RKO (cell line): ENCODE results near the gene RNF150.
"Not testable (repeated sequence)": the region's sequence is repeated elsewhere in the genome, so short reads cannot be mapped to it uniquely, and the experiment has no call there.

ENCODE experiments used
- DNase-seq: peaks from one replicate; pipeline ENCODE4 v3.0.0-alpha.2; 2016; ENCODE audit warnings: low spot score

The RNF150 gene

DNA sequence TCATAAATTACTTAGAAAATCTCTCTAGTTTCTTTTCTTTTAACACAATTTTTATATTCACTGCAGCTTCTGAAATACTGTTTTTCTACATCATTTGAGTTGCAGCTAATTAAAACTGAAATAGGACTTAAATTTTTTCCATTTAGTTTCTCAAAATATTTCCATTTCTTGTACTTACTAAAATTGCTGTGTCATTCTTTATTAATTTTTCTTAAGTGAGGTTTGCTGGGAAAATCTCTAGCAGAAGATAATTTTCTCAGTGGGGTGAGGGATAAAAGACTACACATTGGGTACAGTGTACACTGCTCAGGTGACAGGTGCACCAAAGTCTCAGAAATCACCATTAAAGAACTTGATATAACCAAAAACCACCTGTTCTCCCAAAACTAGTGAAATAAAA, 57.7 kb downstream of the RNF150 start:
- no peak for DNase-seq

DNA sequence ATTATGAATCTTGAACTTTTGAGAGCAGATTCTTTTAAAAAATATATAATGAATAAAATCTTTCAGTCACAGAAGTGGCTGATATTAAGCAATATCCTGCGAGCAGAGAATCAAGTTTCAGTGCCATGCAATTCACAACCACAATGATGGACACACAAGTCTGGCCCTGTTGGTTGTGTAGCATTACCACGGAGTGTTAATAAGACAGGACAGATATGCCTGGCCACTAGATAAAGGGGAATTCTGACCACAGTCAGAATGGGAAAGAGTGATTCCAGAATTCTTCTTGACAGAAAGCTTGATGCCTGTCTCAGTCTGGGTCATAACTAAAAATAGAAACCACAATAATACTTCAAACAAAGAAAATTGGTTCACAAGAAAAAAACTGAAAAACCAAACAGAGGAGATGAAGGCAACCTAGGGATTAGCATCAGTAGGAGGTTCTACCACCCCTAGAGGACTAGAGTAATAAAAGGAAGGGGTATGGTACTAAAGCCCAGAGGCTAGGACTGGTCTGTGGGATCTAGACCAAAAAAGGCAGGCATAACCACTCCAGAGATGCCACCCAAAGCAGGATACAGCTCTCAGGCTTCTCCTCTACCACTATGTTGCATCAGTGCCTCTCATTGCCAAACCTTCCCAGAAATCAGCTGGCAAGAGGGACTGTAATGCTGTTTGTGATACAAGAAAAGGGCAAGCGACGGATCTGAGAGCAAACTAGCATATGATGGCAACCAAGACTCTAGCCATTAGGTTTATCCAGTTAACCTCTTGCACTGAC, 59.0 kb downstream of the RNF150 start:
- DNase-seq: no peak

DNA sequence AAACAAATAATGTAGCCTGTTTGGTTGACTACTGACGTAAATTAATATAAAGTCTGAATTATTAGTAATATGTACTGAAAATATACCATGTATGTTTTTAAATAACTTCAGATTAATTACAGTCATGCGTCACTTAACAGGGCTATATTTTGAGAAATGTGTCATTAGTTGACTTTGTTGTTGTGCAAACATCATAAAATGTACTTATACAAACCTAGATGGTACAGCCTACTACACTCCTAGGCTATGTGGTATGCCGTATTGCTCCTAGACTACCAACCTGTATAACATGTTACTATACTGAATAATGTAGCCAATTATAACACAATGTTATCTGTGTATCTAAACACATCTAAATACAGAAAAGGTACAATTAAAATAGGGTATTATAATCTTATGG, 66.6 kb downstream of the RNF150 start:
- no peak for DNase-seq

DNA sequence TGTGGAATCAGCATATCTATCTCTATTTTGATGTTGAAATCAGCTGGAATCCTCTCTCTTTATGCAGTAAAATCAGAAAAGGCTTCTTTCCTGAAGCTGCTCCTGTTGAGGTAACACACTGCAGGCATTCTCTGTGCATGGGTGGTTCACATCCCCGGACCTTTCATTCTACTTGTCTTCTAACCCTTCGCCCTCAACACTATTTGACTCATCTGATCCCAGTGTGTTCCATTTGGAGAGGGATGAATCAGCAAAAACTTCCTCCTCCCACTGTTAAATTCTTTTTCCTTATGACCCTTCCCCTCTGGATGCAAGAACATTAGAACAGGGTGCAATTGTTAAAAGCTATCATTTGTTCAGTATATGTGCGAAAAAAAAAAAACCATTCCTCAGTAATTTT, 67.4 kb downstream of the RNF150 start:
- DNase-seq: no peak

DNA sequence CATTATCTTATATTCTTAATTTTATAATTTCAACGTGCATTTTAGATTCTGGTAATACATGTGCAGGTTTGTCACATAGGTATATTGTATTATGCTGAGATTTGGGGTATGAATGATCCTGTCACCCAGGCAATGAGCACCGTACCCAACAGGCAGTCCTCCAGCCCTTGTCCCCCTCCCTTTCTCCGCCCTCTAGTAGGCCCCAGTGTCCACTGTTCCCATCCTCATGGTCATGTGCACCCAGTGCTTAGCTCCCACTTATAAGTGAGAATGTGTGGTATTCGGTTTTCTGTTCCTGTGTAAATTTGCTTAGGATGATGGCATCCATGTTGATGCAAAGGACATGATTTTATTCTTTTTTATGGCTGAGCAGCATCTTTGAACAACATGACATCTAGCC, 70.6 kb downstream of the RNF150 start:
- DNase-seq: no peak

DNA sequence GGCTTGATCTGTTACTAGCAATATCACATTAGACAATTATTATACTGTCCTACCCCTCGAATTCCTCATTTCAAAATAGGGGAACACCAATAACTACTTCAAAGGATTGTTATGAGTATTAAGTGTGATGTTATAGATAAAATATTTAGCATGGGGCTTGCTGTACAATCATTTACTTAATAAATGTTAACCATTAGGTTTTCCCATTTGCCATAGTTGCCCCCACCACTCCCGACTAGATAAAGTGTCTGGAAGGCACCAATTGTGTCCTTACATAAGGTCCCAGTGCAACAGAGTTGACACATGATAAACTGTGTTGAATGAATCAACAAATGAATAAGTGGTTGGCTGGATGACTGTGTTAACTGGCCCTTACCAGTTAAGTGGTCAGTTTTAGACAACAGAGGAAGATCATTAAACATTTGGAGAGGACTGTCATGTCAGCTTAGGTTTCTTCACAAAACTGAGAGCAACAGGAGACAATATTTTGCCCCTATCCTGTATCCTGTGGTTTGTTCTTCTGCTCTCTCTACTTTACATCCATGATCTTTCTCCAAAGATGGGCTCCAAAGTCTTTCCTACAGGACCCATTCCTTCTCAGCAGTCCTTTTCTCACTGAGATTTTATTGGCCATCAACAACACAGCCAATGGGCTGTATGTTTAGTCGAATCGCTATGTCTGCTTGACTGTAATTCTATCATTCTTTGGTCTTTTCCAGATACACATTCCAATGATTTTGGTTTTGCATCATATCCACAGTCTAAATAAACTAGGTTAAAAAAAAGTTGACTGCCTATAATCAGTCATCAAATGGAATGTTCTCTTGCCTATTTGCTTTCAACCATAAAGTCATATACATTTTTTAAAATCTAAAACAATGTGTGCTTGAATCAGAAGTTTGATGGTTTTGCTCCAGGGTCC, 74.4 kb downstream of the RNF150 start:
- DNase-seq: no peak

DNA sequence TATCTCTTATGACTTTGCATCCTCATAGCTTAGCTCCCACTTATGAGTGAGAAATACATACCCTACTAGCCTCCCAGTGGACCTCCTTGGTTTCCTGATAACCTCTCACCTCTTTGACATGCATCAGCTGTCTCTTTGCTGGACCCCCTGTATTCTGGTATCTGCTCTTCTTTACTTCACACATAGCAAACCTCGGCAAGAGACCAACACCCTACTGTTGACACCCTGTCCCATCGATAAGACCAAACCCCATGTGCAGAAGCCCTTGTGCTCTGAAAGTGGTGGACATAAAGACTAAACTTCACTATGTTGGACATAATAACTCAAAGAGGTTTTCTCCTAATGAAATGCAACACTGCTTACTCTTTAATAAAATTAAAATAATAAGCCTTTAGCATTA, 75.7 kb downstream of the RNF150 start:
- no peak for DNase-seq

DNA sequence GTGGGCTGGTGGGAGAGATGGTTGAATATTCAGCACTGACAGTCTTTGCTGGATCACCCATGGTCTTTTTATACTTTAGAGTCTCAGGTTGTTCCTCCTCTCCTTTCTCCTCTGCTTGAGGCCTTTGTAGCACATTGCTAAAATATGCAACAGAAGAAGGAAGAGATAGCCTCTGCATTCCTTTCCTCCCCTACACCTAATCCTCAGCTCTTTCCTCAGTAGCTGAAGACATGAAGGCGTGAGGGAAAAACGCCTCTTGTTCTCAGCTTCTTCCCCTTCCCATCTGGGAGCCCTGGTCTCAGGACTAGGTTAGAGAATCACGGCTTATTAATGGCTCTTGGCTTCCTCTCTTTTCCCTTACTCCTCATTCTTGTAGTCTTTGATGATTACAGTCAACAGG, 76.8 kb downstream of the RNF150 start:
- no peak for DNase-seq

DNA sequence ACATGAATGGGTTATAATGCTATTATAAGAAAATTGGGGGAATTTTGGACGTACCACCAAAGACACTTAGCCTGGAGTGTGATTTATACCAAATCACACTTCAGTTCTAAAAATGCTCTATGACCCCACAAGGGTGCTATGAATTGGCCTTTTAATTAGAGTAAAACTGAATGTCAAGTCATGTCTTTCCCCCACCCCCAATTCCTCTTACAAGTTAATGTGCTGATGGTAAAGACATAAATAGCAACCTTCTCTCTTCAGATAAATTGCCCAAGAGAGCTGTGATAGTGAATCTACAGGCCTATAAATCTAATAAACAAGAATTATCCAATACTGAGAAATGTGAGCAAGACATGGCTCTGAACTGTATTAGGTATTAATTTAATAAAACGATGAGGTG, 78.8 kb downstream of the RNF150 start:
- no peak for DNase-seq

DNA sequence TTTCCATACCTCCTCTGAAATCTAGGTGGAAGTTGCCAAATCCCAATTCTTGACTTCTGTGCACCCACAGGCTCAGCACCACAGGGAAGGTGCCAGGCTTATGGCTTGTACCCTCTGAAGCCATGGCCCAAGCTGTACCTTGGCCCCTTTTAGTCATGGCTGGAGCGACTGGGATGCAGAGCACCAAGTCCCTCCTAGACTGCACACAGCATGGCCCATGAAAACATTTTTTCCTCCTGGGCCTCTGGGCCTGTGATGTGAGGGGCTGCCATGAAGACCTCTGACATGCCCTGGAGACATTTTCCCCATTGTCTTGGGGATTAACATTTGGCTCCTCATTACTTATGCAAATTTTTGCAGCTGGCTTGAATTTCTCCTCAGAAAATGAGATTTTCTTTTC, 82.3 kb downstream of the RNF150 start:
- DNase-seq: not testable (repeated sequence)

DNA sequence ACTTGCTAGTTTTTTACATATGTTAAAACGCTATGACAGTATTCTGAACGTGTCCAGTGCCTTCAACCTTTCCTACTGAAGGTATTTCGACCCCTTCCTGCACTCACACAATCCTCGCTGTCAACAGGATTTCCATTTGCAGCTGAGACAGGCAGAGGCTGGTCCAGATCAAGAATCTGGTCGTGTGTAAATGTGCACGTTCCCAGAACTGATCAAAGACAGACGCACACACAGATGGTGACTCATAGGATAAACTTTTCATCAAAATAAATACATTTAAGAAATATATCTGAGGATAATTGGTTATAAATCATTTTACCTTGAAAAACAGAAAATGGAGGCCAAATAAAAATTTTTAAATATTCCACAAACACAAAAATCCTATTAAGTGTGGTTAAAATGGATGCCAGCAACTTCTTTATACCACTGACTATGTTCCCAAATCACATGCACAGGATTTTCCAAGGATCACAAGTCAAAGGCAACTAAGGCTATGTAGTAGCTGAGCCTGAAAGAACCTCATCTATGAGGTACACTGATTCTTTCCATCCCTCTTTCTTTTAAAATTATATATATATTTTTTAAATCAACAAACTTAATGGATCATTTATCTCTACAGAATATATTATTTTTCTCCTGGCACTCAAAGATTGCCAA, 85.9 kb downstream of the RNF150 start:
- no peak for DNase-seq

DNA sequence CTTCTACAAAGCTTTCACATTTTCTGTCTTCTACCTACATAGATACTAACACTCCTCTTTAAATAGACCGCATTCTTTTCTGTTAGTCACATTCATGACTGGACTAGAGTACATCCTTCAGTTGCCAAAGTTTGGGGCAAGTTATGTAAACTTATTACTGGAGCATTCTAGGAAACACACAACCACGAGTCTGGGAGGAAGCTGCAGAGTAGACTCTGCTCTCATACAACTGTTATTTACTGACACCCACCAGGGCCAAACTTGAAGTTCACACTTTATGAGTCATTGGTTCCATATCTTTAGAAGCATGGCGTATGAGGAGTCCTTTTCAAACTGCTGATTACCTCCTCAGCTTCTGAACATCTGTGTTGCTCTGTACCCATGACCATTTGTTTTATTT, 87.0 kb downstream of the RNF150 start:
- DNase-seq: peak; percentile 21

DNA sequence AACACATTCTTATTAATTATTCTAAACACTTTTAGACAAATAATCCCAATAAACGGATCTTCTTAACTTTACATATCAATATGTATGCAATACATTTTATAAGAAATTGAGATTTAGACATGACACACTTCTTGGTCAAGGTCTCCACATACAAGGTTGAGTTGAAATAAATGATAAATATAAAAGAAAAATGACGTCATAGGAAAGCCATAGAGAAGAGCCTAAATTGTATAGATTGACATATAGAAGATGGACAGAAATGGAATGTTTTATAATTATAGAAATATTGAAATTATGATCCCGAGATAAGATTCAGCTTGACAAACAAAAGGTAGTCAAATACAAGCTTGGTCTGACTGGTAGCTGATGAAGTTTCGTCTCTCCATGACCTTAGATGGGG, 87.4 kb downstream of the RNF150 start:
- no peak for DNase-seq

DNA sequence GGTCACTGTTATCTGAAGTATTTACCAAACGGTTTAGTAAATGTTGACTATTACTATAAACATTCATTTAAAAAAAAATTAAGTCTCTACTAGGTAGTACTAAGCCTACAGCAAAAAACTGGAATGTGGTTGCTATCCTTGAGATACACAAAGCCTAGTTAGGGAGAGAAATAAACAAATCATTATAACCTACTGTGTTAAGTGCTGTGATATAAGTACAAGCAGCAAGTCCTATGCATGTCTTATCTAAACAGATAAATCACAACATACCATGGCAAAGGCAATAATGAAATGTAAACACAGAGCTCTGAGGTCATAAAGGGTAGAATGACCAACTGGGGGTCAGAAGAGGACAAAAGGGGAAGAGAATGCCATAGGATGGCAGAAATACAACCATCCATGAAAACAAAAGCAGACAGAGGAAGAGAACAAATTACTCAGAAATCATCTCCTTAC, 92.2 kb downstream of the RNF150 start:
- no peak for DNase-seq

DNA sequence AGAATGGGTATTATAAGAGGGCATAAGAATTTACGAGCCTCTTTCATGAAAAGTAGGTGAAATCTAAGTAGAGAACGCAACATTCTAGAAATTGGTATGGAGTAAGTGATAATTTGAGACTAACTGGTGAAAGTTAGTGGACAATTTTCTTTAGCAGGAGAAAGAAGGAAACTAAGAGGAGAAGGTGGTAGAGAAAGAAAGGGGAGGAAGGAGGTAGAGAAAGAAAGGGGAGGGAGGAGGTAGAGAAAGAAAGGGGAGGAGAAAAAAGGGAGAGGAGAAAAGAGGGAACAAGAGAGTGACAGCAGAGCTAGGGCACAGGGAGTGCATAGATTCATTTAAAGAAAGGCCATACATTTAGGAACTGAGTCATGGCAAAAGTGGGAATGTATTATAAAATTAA, 94.1 kb downstream of the RNF150 start:
- no peak for DNase-seq

DNA sequence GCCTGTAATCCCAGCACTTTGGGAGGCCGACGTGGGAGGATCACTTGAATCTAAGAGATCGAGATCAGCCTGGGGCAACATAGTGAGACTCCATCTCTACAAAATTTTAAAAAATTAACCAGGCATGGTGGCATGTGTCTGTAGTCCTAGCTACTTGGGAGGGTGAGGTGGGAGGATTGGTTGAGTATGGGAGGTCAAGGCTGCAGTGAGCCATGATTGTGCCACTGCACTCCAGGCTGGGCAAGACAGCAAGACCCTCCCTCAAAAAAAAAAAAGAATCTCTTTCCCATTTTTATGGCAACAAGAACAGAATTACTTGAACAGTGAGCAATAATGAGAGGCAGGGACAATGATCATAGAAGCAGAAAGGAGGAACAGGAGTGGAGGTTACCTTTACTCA, 94.8 kb downstream of the RNF150 start:
- DNase-seq: no peak

DNA sequence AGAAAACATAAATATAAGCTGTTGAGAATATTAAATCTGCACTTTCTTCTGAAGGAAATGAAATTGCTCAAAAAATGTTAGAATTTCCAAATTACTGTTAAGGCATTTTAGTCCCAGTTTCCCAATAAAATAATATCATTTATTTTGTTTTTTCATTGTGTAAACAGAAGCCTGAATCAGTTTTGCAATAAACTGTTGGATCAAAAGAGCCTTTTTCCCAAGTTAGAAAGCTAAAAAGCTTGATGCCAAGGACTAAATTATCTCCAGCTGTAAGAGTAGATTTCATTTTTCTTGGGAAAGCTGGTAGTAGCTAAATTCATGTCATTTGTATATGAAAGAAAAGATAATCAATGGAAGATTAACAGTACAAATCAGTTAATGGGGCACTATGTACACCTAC, 95.8 kb downstream of the RNF150 start:
- DNase-seq: no peak

DNA sequence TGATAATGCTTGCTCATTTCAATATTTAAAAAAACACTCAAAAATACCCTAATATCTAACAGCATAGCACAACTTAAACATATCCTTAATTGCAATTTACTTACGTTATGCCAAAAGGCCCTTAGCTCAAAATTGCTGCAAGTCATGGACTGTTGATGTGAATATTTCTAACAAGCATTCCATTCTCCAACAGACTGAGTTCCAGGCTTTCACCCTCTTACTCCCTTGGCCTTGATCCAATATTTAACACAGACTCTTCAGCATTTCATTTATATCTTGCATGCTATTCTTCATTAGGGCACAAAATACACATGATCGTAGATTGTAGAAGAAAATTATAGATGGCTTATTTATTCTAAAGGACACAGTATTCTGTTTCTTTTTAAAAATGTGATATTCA, 96.5 kb downstream of the RNF150 start:
- DNase-seq: no peak

DNA sequence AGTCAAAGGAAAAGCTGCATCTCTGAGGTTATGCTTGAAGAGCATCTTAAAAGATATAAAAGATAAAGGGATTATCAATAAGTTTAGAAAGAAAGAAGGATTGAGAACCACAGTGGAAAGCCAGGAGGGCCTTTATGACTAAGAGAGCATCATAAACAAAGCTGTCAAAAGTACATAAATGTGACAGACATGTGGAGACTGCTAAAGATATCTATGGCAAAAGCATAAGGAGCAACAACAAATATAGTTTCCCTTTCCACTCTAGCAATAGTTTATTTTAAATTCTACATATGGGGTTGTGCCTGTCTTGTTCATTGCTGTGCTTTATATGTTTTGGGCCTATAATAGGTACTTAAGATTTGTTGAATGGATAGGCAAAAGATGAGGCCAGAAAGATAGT, 97.3 kb downstream of the RNF150 start:
- DNase-seq: no peak

DNA sequence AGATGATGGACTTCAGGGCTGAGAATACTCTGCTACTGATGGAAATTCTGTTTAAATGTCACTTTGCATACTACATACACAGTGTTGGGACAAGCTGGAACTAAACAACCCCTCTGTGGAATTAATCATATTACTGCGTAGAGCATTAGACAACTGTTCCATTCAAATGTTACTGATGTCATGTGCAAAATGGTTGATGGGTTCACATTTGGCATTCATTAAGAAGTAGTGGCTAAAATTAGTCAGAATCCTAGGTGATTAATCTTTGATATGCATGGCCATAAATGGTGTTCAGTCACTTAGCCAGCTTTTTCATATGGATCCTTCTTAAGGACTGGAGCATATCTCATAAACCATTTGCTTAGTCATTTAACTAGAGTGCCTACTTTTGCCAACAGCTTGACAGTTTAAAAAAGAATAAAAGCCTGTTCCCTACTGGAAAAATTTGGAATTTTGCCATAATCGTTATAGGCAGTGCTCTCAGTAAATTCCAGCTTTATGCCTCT, 105.2 kb downstream of the RNF150 start:
- peak; percentile 38 for DNase-seq

DNA sequence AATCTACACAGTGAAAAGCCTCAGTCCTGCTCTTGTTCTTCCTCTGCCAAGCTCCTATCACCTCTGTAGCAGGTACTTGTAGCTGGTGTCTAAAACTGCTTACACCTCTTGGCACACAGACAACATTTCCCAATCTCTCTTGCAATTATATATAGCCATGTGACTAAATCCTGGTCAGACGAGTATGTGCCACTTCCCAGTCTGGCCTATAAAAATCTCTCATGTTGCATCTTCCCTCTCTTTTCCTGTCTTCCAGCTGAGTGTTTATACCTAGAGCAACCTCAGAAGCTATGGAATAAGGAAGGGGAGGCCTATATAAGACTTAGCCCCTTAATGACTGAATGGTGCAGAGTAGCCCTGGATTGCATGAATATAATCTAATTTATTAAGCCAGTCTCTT, 105.8 kb downstream of the RNF150 start:
- DNase-seq: no peak

DNA sequence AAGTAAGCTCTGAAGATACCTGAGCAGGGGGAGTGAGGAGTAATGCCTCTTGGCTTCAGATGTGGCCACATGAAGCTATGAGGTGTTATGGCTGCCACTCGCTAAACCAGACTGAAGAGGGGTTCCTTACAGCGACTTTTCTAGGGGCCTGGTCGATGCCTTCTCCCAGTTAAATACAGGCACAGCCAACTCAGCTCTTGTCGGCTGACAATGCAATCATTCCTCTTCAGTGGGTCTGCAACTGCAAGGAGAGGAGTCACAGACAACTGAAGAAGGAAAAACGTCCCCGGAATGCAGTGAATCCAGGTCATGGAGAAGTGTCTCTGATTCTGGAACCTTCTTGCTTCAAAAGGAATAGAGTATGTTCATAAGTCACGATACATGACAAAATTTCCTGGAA, 106.4 kb downstream of the RNF150 start:
- DNase-seq: no peak

DNA sequence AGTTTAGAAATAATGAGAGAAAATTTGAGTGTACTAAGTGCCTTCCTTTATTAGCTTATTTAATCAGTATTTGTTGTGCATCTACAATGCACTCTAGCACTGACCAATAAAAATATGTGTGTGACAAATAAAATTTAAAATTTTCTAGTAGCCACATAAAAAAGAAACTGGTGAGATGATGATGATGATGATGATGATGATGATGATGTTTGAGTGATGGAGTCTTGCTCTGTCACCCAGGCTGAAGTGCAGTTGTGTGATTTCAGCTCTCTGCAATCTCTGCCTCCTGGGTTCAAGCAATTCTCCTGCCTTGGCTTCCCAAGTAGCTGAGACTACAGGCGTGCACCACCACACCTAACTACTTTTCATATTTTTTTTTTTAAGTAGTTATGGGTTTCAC, 110.2 kb downstream of the RNF150 start:
- DNase-seq: no peak
